Measurements from ENCODE around the gene HCST. TPM values are rescaled to one million over a fixed set of nuclear protein-coding genes. Genes with fewer than 3 reads are reported as not detected.
A peak's percentile ranks its signal among the peaks of the same experiment; 100 is the strongest.

HCST gene
- total and polyA plus RNA-seq, 2 of the 13 experiments (the other 11 are each of a cell fraction or from before 2014, with no cell fraction given), result 0.24 to 1.2 TPM

GRCh38 chr19:35872180-35872579, 30.1 kb upstream of the HCST start (continued):
- TF ChIP-seq, protein P1, sequence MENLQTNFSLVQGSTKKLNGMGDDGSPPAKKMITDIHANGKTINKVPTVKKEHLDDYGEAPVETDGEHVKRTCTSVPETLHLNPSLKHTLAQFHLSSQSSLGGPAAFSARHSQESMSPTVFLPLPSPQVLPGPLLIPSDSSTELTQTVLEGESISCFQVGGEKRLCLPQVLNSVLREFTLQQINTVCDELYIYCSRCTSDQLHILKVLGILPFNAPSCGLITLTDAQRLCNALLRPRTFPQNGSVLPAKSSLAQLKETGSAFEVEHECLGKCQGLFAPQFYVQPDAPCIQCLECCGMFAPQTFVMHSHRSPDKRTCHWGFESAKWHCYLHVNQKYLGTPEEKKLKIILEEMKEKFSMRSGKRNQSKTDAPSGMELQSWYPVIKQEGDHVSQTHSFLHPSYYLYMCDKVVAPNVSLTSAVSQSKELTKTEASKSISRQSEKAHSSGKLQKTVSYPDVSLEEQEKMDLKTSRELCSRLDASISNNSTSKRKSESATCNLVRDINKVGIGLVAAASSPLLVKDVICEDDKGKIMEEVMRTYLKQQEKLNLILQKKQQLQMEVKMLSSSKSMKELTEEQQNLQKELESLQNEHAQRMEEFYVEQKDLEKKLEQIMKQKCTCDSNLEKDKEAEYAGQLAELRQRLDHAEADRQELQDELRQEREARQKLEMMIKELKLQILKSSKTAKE (CRISPR knock-in tag; IDR thresholded peaks at IDR 0.05; ENCODE audit: borderline replicate concordance), result no peak
- TF ChIP-seq CREBL2 (CRISPR knock-in tag; IDR thresholded peaks at IDR 0.05; ENCODE audit: borderline replicate concordance), result no peak
- TF ChIP-seq IKZF1 (IDR thresholded peaks at IDR 0.05), result no peak
- TF ChIP-seq ZNF576 (CRISPR knock-in tag; IDR thresholded peaks at IDR 0.05), result no peak
- no peak for TF ChIP-seq AHR (CRISPR knock-in tag; IDR thresholded peaks at IDR 0.05)
- peak; percentile 13; the same call in 1 of the 2 replicates for TF ChIP-seq HCFC1 (IDR thresholded peaks at IDR 0.05; ENCODE audit: low read depth, low read length)

DNA sequence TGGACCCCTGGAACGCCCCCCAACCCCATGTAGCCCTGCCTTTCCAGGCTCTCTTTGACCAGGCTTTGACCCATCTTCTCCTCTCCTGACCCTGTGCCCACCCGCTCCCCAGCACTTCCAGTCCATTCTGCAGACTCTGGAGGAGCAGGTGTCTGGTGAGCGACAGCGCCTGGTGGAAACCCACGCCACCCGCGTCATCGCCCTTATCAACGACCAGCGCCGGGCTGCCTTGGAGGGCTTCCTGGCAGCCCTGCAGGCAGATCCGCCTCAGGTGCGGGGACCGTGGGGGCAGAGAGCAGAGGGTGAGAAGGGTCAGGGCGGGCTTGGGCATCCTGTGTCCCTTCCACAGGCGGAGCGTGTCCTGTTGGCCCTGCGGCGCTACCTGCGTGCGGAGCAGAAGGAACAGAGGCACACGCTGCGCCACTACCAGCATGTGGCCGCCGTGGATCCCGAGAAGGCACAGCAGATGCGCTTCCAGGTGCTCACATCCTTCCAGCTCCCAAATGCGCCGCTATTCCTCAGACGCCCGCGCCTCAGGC, 27.9 kb upstream of the HCST start:
- Histone ChIP-seq H3K4me3 (replicated peaks in 1 of 3; ENCODE audit: insufficient read depth in 1 of 3, low read depth in 2 of 3, low read length in 3 of 3) (no peak overlapping the region), H3K27ac (ENCODE audit: extremely low read length, insufficient read depth, low read length) (no peak overlapping the region), H4K20me1 (ENCODE audit: insufficient read depth, low read length) (no peaks in the 10 kb centered on the region), H3K79me2 (ENCODE audit: insufficient read depth, low read length) (no peaks in the 10 kb centered on the region), H3K27me3 (ENCODE audit: control insufficient read depth in 1 of 2, insufficient read depth in 2 of 2, low read length in 2 of 2) (no peaks in the 10 kb centered on the region; a peak in 2 of 5 replicates), H3K36me3 (replicated peaks in 1 of 2; ENCODE audit: control insufficient read depth in 1 of 2, insufficient read depth in 2 of 2, low read length in 2 of 2) (no peaks in the 10 kb centered on the region), H3K4me1 (ENCODE audit: insufficient read depth, low read length) (peaks cover 6% of the 10 kb centered on the region), H3K4me2 (ENCODE audit: low read depth, low read length) (no peak overlapping the region), H2AFZ (ENCODE audit: low read length) (no peak overlapping the region), H3K9me3 (ENCODE audit: low read length) (no peaks in the 10 kb centered on the region), H3K9ac (ENCODE audit: insufficient read depth, low read depth, low read length) (no peak overlapping the region)
- no peak for TF ChIP-seq ZSCAN20 (CRISPR knock-in tag; IDR thresholded peaks at IDR 0.05; ENCODE audit: borderline replicate concordance)
- no peak for FAIRE-seq
- ATAC-seq, result no peak
- intact Hi-C loops (cut with micrococcal nuclease; ENCODE audit: unreplicated experiment), result no loop called here
- POLR2A ChIA-PET, result no interaction called here
- in situ Hi-C loops (cut with HindIII; ENCODE audit: extremely low pct_ligation_motif_present, low pct_unique_long_range_greater_than_20kb), result no loop called here
- no peak for DNase-seq (ENCODE audit: low spot score)
- CTCF ChIA-PET (ENCODE audit: low intra/inter-chr PET ratio, low total read pairs), result no interaction called here
- 78% methylated on average over 25 of the region's 32 CpGs for WGBS (ENCODE audit: low lambda C conversion rate)
- no TSS peak for BruUV-seq (replicated peaks)
